Pancreas (tissue), 10 donors: ENCODE results near the gene NOB1. TPM values are rescaled to one million over a fixed set of nuclear protein-coding genes. Genes with fewer than 3 reads are reported as not detected.

Experiments used
- ATAC-seq, 4 donors: fragments of 200-7000 bp; cut with Tn5 transposase; one replicate each; pipeline versions ENCODE4 v1.8.0 to v1.9.1; 2020; ENCODE audit warnings: mild to moderate bottlenecking in 4 of 4, moderate library complexity in 4 of 4
- DNase-seq, 6 donors: peaks; one replicate each; pipeline ENCODE4 v3.0.0-alpha.2; 2020
- FAIRE-seq: peaks from 2 replicates; lab custom pipeline; 2012; peaks lifted over from hg19 to GRCh38; lab: Jason Lieb, UNC
- H3K27ac ChIP-seq, 4 donors: fragments of 200-600 bp; sonication (generic); 1 replicate in 3 of 4; 2 replicates in 1 of 4; pipeline versions ENCODE4 v1.5.0 to v1.8.0; 2020
- H3K27me3 ChIP-seq, 4 donors: fragments of 200-600 bp; one replicate each; pipeline ENCODE4 v1.8.0; 2021
- H3K36me3 ChIP-seq, 3 donors: fragments of 200-600 bp; sonication (generic) in 1 of 3; one replicate each; pipeline versions ENCODE4 v1.5.0 to v1.8.0; 2020 to 2021
- H3K4me1 ChIP-seq, 3 donors: fragments of 200-600 bp; one replicate each; pipeline ENCODE4 v1.8.0; 2021
- H3K4me3 ChIP-seq, 4 donors: fragments of 200-600 bp; sonication (generic) in 2 of 4; one replicate each; pipeline versions ENCODE4 v1.5.0 to v1.8.0; 2020 to 2021
- H3K9me3 ChIP-seq, 4 donors: fragments of 200-600 bp; one replicate each; pipeline ENCODE4 v1.8.0; 2021
- CTCF ChIP-seq, 4 donors: fragments of 200-600 bp; sonication (generic) in 3 of 4; IDR thresholded peaks; one replicate each; pipeline versions ENCODE4 v1.5.0 to v1.8.0; 2021; ENCODE audit warnings: antibody characterized with exemption in 4 of 4
- WGBS, 2 donors: extraction: QIAGEN DNeasy Blood & Tissue Kit; methylation state at CpG; one replicate each; pipeline ENCODE4 v1.1.7; 2013; 5-methylcytosine and 5-hydroxymethylcytosine counted together
- intact Hi-C, 3 donors: fragments of 100-400 bp; cut with DNase I; formaldehyde crosslinking; loops; one replicate each; pipeline versions ENCODE4 v1.11.1 to v1.14.2; 2022
- polyA plus RNA-seq, 2 donors: library from polyadenylated mRNA; stranded (reverse); fragments of 200-250 nt; gene quantifications; one replicate each; pipeline ENCODE4 v1.2.3, GENCODE V29; 2013
- total RNA-seq, 6 donors: library from RNA; stranded (reverse); fragmentation: NEBNext Ultra II Directional in 4 of 6; extraction: Animal tissue kit (Norgen Biotek cat#: 25700) in 4 of 6; gene quantifications; one replicate each; pipeline versions ENCODE4 v1.2.1 to v1.2.4, GENCODE V29; 2021 to 2023
- donor health status: healthy with polysubstance abuse.
- donor health status: DM: no; HTN: no; CAD: no; lungs with moderate emphysema.
- donor health status: DM: no; HTN: no; CAD: no.
- donor health status: control.
- donor health status: control.
- donor health status: Bipolar disorder and iron deficiency.
- donor health status: DM: yes; HTN: yes; CAD: no.
- donor health status: DM: no; HTN: no; CAD: no.
- donor health status: DM: no; HTN: no; CAD: no.
- donor health status: DM: yes; HTN: yes; CAD: no.

The NOB1 gene
- total and polyA plus RNA-seq, 8 donors, result 33.4 to 123 (median 55.1) TPM

- no peak for TF ChIP-seq CTCF (IDR thresholded peaks at IDR 0.05)
- no peaks in the 10 kb centered on the region for H3K27me3 ChIP-seq
- 87 to 89% methylated on average over 10 of the region's 10 CpGs for WGBS, 2 donors
- DNase-seq (no peak), FAIRE-seq (no peak), ATAC-seq (no peak)
- intact Hi-C loops, result loop anchor here in 1 of 3 donors (10.0 kb wide), 1 partner anchor 47 kb away; the partner anchor contains the start of gene NOB1
- peaks cover 11 to 30% (median 15%) of the 10 kb centered on the region in 3 donors for H3K4me1 ChIP-seq
- no peak overlapping the region for H3K4me3 ChIP-seq
- no peak overlapping the region for H3K27ac ChIP-seq
- H3K9me3 ChIP-seq, result no peaks in the 10 kb centered on the region
- H3K36me3 ChIP-seq, result no peaks in the 10 kb centered on the region
Observed at GRCh38 chr16:69707920-69708683, 46.6 kb downstream of the NOB1 start.

GRCh38 chr16:69706975-69707340 lies 47.8 kb downstream of the NOB1 start:
- DNase-seq (no peak), ATAC-seq (no peak), FAIRE-seq (no peak)
- no peak overlapping the region for H3K27ac ChIP-seq
- no peaks in the 10 kb centered on the region for H3K27me3 ChIP-seq
- WGBS, 2 donors, result 92% methylated on average over 2 of the region's 2 CpGs
- H3K9me3 ChIP-seq, result no peaks in the 10 kb centered on the region
- H3K4me3 ChIP-seq, result no peak overlapping the region
- H3K36me3 ChIP-seq, result no peaks in the 10 kb centered on the region
- no peak for TF ChIP-seq CTCF (IDR thresholded peaks at IDR 0.05)
- intact Hi-C loops, result loop anchor here in 1 of 3 donors (10.0 kb wide), 1 partner anchor 48 kb away; the partner anchor contains the start of gene NOB1
- H3K4me1 ChIP-seq, result peaks cover 15 to 23% (median 21%) of the 10 kb centered on the region in 3 donors

- peaks cover 9 to 24% (median 17%) of the 10 kb centered on the region in 3 donors for H3K4me1 ChIP-seq
- no peak overlapping the region for H3K4me3 ChIP-seq
- H3K9me3 ChIP-seq, result no peaks in the 10 kb centered on the region
- H3K36me3 ChIP-seq, result no peaks in the 10 kb centered on the region
- H3K27ac ChIP-seq, result no peak overlapping the region
- no peak for DNase-seq
- TF ChIP-seq CTCF (IDR thresholded peaks at IDR 0.05), result no peak
- 16 to 23% methylated on average over 1 of the region's 1 CpG for WGBS, 2 donors
- FAIRE-seq, result no peak
- no peaks in the 10 kb centered on the region for H3K27me3 ChIP-seq
- intact Hi-C loops, result loop anchor here in 1 of 3 donors (10.0 kb wide), 1 partner anchor 48 kb away; the partner anchor contains the start of gene NOB1
- ATAC-seq, result no peak
Observed at GRCh38 chr16:69706256-69706974, 48.3 kb downstream of the NOB1 start.

- DNase-seq (no peak), ATAC-seq (no peak), FAIRE-seq (no peak)
- Histone ChIP-seq H3K27me3 (no peaks in the 10 kb centered on the region), H3K4me3 (no peak overlapping the region), H3K27ac (peak overlapping the region in 1 of 4 donors; percentile 20), H3K4me1 (peaks cover 8 to 22% (median 11%) of the 10 kb centered on the region in 3 donors), H3K9me3 (no peaks in the 10 kb centered on the region), H3K36me3 (no peaks in the 10 kb centered on the region)
- WGBS, 2 donors, result 90 to 91% methylated on average over 2 of the region's 2 CpGs
- TF ChIP-seq CTCF (IDR thresholded peaks at IDR 0.05), result no peak
- intact Hi-C loops, result loop anchor here in 1 of 3 donors (10.0 kb wide), 1 partner anchor 51 kb away; the partner anchor contains the start of gene NOB1
Observed at GRCh38 chr16:69703638-69704037, 51.1 kb downstream of the NOB1 start.
